Peyer's patch (tissue), 4 donors: ENCODE results near the gene POU6F2.

Experiments
- CTCF ChIP-seq, 6 experiments: fragments of 450-650 bp in 4 of 6; fragments of 200-600 bp in 2 of 6; sonication (generic) in 1 of 6; IDR thresholded peaks; one replicate each; pipeline ENCODE4 v1.5.1; 2017 to 2019; ENCODE audit warnings: antibody characterized with exemption in 6 of 6, mild to moderate bottlenecking in 3 of 6, moderate library complexity in 1 of 6
- POLR2A ChIP-seq, 2 donors: fragments of 450-650 bp; IDR thresholded peaks; one replicate each; pipeline ENCODE4 v1.5.1; 2017; ENCODE audit warnings: antibody characterized with exemption in 2 of 2, mild to moderate bottlenecking in 2 of 2, moderate library complexity in 2 of 2

- TF ChIP-seq POLR2A (IDR thresholded peaks at IDR 0.05) (no peak), CTCF (IDR thresholded peaks at IDR 0.05) (no peak)
Observed at GRCh38 chr7:39086638-39087360, 109.1 kb downstream of the POU6F2 start.
